GM12865 (cell line): ENCODE data around the gene COL20A1.
A peak's percentile ranks its signal among the peaks of the same experiment; 100 is the strongest.

ENCODE experiments used
- DNase-seq: peaks from one replicate; pipeline ENCODE4 v3.0.0; 2010; ENCODE audit warnings: low read depth
- H3K4me3 ChIP-seq: 2 replicates; pipeline ENCODE4 v1.5.1; 2011; ENCODE audit warnings: mild to moderate bottlenecking, low read depth, low read length, control low read depth
- TF ChIP-seq, protein P1 (sequence below): IDR thresholded peaks from 2 replicates; pipeline ENCODE4 v1.5.1; 2011; ENCODE audit warnings: low read length, control low read depth, low read depth, inconsistent platforms; ENCODE audit not compliant: insufficient read depth; ENCODE audit errors: missing control alignments

The COL20A1 gene

GRCh38 chr20:63290677-63291472 lies 2.1 kb upstream of the COL20A1 start:
- H3K4me3 ChIP-seq, result no peak overlapping the region
- peak; percentile 47 for DNase-seq
- TF ChIP-seq, protein P1, sequence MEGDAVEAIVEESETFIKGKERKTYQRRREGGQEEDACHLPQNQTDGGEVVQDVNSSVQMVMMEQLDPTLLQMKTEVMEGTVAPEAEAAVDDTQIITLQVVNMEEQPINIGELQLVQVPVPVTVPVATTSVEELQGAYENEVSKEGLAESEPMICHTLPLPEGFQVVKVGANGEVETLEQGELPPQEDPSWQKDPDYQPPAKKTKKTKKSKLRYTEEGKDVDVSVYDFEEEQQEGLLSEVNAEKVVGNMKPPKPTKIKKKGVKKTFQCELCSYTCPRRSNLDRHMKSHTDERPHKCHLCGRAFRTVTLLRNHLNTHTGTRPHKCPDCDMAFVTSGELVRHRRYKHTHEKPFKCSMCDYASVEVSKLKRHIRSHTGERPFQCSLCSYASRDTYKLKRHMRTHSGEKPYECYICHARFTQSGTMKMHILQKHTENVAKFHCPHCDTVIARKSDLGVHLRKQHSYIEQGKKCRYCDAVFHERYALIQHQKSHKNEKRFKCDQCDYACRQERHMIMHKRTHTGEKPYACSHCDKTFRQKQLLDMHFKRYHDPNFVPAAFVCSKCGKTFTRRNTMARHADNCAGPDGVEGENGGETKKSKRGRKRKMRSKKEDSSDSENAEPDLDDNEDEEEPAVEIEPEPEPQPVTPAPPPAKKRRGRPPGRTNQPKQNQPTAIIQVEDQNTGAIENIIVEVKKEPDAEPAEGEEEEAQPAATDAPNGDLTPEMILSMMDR, result peak; percentile 80

DNA sequence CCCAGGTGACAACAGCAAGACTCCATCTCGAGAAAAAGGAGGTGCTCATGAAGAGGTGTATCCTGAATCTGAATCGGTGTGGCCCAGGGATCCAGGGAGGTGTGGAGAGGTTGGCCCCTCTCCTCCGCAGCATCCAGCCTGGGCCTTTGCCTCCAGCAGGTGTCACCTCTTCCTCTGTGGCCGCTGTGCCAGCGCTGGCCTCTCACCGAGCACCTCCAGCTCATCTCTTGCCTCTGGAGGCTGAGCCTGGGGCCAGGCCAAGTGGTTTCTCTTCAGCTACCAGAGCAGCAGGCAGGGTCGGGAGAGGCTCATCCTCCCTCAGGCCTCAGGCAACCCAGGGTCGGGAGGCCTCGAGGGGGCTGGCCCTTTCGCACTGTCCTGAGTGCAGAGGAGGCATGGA lies 1.2 kb upstream of the COL20A1 start:
- DNase-seq, result no peak
- H3K4me3 ChIP-seq, result no peak overlapping the region
- TF ChIP-seq, protein P1, result no peak

DNA sequence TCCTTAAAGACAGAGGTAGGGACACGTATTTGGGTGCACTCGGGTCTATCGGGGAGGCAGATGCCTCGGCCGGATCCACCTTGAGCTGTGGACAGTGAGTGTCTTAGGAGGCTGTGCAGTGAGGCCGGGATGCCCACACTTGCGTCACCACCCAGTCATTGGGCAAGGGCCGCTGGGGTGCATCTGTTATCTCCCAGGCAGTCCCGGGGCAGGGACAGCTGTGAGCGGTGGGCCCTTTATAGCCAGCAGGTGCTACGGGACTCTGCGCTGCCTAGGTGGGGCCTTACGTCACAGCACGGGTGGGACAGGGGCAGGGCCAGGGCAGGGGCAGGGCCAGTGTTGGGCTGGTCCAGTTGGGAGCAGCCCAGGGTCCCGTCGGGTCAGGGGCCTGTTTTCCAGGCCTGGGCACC lies 689 bp upstream of the COL20A1 start:
- no peak overlapping the region for H3K4me3 ChIP-seq
- no peak for DNase-seq
- TF ChIP-seq, protein P1, result no peak

- TF ChIP-seq, protein P1, result no peak
- no peak overlapping the region for H3K4me3 ChIP-seq
- DNase-seq, result no peak
Observed at GRCh38 chr20:63293456-63293855, 470 bp downstream of the COL20A1 start.

- TF ChIP-seq, protein P1, result no peak
- DNase-seq, result no peak
- H3K4me3 ChIP-seq, result no peak overlapping the region
Observed at GRCh38 chr20:63293871-63294535, 1.0 kb downstream of the COL20A1 start.

DNA sequence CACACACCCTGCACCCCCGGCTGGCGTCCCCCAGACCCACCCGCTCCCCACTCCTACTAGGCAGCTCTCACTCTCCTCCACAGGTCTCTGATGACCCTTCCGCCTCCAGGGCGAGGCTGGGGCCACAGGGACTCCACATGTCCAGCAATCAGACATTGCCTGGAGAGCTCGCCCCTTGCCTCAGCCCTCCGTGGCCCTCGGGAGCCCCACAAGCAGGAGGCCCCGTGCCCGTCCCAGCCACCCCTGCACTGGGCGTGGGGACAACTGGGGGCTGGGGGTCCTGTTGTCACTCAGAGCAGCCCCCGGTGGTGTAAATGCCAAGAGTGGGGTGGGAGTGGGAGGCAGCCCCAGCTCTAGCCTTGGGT lies 1.5 kb downstream of the COL20A1 start:
- no peak for DNase-seq
- H3K4me3 ChIP-seq, result no peak overlapping the region
- TF ChIP-seq, protein P1, result no peak
